Prostate gland (tissue), 2 donors: ENCODE measurements around the gene CERS6. TPM values are rescaled to one million over a fixed set of nuclear protein-coding genes. Genes with fewer than 3 reads are reported as not detected.

Experiments used
- DNase-seq: peaks from one replicate; pipeline ENCODE4 v3.0.0-alpha.2; 2019; ENCODE audit warnings: low spot score
- H3K27ac ChIP-seq, 2 donors: fragments of 200-600 bp; sonication (generic); 2 replicates each; pipeline ENCODE4 v1.5.1; 2017 to 2019
- H3K27me3 ChIP-seq: fragments of 200-600 bp; sonication (generic); replicated peaks from 2 replicates; pipeline ENCODE4 v1.5.1; 2019; ENCODE audit not compliant: insufficient read depth
- H3K36me3 ChIP-seq, 2 donors: fragments of 200-600 bp; sonication (generic); 1 replicate in 1 of 2; 2 replicates in 1 of 2; pipeline versions ENCODE4 v1.5.1 to v1.8.1; 2017 to 2019
- H3K4me1 ChIP-seq: fragments of 200-600 bp; sonication (generic); replicated peaks from 2 replicates; pipeline ENCODE4 v1.5.1; 2019
- H3K4me3 ChIP-seq, 2 donors: fragments of 200-600 bp; sonication (generic); 2 replicates each; pipeline ENCODE4 v1.5.1; 2017 to 2019
- H3K9me3 ChIP-seq: fragments of 200-600 bp; sonication (generic); 2 replicates; pipeline ENCODE4 v1.5.1; 2017
- CTCF ChIP-seq, 4 experiments: fragments of 200-600 bp in 2 of 4; fragments of 450-650 bp in 2 of 4; sonication (generic) in 2 of 4; IDR thresholded peaks; 1 replicate in 3 of 4; 2 replicates in 1 of 4; pipeline ENCODE4 v1.5.1; 2016 to 2019; ENCODE audit warnings: antibody characterized with exemption in 4 of 4, mild to moderate bottlenecking in 2 of 4, moderate library complexity in 2 of 4
- POLR2A ChIP-seq: fragments of 450-650 bp; IDR thresholded peaks from one replicate; pipeline ENCODE4 v1.6.1; 2016; ENCODE audit warnings: antibody characterized with exemption, mild to moderate bottlenecking
- POLR2AphosphoS5 ChIP-seq: sonication (generic); formaldehyde crosslinking; IDR thresholded peaks from one replicate; pipeline ENCODE4 v1.6.1; 2017; ENCODE audit warnings: antibody characterized with exemption
- WGBS: methylation state at CpG from one replicate; pipeline ENCODE4 v1.1.5; 2018; 5-methylcytosine and 5-hydroxymethylcytosine counted together
- intact Hi-C: fragments of 100-400 bp; cut with DNase I; formaldehyde crosslinking; loops from one replicate; pipeline ENCODE4 v1.14.2; 2022
- total RNA-seq, 2 donors: library from RNA; depleted of rRNA; stranded (reverse); fragments of >200 nt; gene quantifications; one replicate each; pipeline ENCODE4 v1.1.0, GENCODE V29; 2016

Gene CERS6
- total RNA-seq, 2 donors from 2014 or later, result 30.1 to 67.8 TPM

GRCh38 chr2:168626647-168627046 is 170.6 kb downstream of the CERS6 start:
- Histone ChIP-seq H3K27ac (no peak overlapping the region), H3K36me3 (no peaks in the 10 kb centered on the region), H3K4me3 (no peak overlapping the region), H3K27me3 (no peaks in the 10 kb centered on the region), H3K9me3 (no peaks in the 10 kb centered on the region), H3K4me1 (no peaks in the 10 kb centered on the region)
- no peak for TF ChIP-seq POLR2AphosphoS5
- TF ChIP-seq CTCF (IDR thresholded peaks at IDR 0.05), result no peak
- 48% methylated on average over 3 of the region's 3 CpGs for WGBS
- no peak for DNase-seq
- intact Hi-C loops, result no loop called here

- H3K27ac ChIP-seq, result peak overlapping the region; percentile 45 to 54
- H3K4me3 ChIP-seq, result no peak overlapping the region
- WGBS, result 53% methylated on average over 7 of the region's 7 CpGs
- H3K4me1 ChIP-seq, result no peaks in the 10 kb centered on the region
- TF ChIP-seq POLR2A (no peak), POLR2AphosphoS5 (peak; percentile 69)
- no peaks in the 10 kb centered on the region for H3K36me3 ChIP-seq
- no peaks in the 10 kb centered on the region for H3K9me3 ChIP-seq
- intact Hi-C loops, result loop anchor here (5.0 kb wide), 2 partner anchors 105 to 175 kb away; partner anchors contain the start of gene CERS6
- H3K27me3 ChIP-seq, result no peaks in the 10 kb centered on the region
- no peak for DNase-seq
Measured at GRCh38 chr2:168632709-168633121, 176.6 kb downstream of the CERS6 start.

- WGBS, result 59% methylated on average over 1 of the region's 1 CpG
- no peak for TF ChIP-seq CTCF (IDR thresholded peaks at IDR 0.05)
- no peak for TF ChIP-seq POLR2AphosphoS5
- no peak for TF ChIP-seq POLR2A
- no peak overlapping the region for H3K4me3 ChIP-seq
- peak overlapping the region; percentile 30 to 54 for H3K27ac ChIP-seq
- intact Hi-C loops, result loop anchor here (5.0 kb wide), 2 partner anchors 106 to 176 kb away; partner anchors contain the start of gene CERS6
- H3K4me1 ChIP-seq, result no peaks in the 10 kb centered on the region
- no peaks in the 10 kb centered on the region for H3K27me3 ChIP-seq
- DNase-seq, result no peak
- H3K9me3 ChIP-seq, result no peaks in the 10 kb centered on the region
- no peaks in the 10 kb centered on the region for H3K36me3 ChIP-seq
Measured at GRCh38 chr2:168633200-168633599, 177.1 kb downstream of the CERS6 start.

- Histone ChIP-seq H3K27me3 (no peaks in the 10 kb centered on the region), H3K4me3 (no peak overlapping the region), H3K4me1 (no peaks in the 10 kb centered on the region), H3K27ac (peak overlapping the region; percentile 30 to 54), H3K36me3 (no peaks in the 10 kb centered on the region), H3K9me3 (no peaks in the 10 kb centered on the region)
- DNase-seq, result no peak
- intact Hi-C loops, result loop anchor here (5.0 kb wide), 2 partner anchors 107 to 177 kb away; partner anchors contain the start of gene CERS6
- WGBS, result 93% methylated on average over 1 of the region's 1 CpG
- TF ChIP-seq POLR2AphosphoS5, result no peak
- TF ChIP-seq POLR2A, result no peak
- no peak for TF ChIP-seq CTCF (IDR thresholded peaks at IDR 0.05)
Measured at GRCh38 chr2:168633895-168634294, 177.8 kb downstream of the CERS6 start.

GRCh38 chr2:168635065-168635577 is 179.0 kb downstream of the CERS6 start:
- TF ChIP-seq CTCF (IDR thresholded peaks at IDR 0.05) (no peak), POLR2AphosphoS5 (peak; percentile 4), POLR2A (no peak)
- Histone ChIP-seq H3K4me1 (no peaks in the 10 kb centered on the region), H3K36me3 (no peaks in the 10 kb centered on the region), H3K27me3 (no peaks in the 10 kb centered on the region), H3K27ac (peak overlapping the region in 1 of 2 donors; percentile 30), H3K9me3 (no peaks in the 10 kb centered on the region), H3K4me3 (no peak overlapping the region)
- intact Hi-C loops, result loop anchor here (5.0 kb wide), 1 partner anchor 62 kb away; no protein-coding TSS in a partner anchor
- WGBS, result 44% methylated on average over 3 of the region's 3 CpGs
- no peak for DNase-seq
